Embryonic facial prominence (tissue), 1 donor: ENCODE measurements around the gene INTS1.

Experiments
- DNase-seq: peaks from one replicate; pipeline ENCODE4 v3.0.0-alpha.2; 2016; ENCODE audit errors: extremely low spot score

Gene INTS1

DNA sequence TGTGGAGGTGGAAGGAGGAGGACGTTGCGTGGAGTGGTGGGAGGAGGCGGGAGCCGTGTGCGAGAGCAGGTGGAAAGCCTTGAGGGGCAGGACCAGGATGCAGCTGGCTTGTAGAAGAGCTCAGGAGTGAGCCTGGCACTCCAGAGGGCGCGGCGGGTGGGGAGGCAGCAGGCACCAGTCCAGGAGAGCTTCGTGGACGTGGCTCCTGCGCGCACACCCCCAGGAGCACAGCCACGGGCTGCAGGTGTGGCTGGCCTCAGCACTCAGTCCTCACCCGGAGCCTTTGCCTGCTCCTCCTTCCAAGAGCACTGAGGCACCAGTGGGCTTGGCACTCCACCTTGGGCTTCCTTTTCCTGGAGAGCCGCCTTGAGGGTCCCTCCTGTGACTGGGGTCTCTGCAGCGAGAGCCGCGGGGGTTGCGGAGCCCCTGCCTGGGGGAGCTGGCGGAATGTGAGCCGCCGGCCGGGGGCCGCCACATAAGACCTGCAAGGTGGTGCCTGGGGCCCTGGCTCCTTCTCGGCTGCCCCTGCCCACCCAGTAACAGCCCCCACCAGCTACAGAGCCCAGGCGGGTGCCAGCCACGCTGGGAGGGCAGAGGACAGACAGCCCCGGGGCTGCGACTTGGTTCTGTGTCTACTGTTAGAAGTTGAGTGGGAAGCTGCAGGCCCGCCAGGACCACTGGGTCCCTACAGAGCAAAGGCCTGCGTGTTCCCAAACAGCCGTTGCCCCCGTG is 37.4 kb upstream of the INTS1 start:
- no peak for DNase-seq

DNA sequence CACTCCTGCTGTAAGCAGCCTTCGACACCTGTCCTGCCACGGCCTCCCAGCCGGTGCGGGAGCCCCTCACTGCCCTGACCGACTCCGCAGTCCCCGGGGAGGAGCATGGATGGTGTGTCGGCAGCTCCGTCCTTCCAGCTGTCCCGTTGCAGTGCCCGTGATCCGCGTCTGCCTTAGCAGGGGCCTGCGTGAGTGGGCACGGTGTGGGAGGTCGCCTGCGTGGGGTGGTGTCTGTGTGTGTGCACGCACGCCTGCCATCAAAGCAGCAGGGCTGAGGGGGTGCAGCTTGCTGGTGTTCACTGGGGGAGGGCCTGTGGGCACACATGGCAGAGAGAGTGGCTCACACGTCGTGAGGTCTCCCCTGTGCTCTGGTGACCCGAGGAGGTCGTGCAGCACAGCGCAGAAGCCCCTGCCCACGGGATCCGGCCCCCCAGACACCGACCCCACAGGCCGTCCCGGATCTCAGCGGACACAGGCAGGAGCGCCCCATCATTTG is 36.6 kb upstream of the INTS1 start:
- DNase-seq, result no peak

DNA sequence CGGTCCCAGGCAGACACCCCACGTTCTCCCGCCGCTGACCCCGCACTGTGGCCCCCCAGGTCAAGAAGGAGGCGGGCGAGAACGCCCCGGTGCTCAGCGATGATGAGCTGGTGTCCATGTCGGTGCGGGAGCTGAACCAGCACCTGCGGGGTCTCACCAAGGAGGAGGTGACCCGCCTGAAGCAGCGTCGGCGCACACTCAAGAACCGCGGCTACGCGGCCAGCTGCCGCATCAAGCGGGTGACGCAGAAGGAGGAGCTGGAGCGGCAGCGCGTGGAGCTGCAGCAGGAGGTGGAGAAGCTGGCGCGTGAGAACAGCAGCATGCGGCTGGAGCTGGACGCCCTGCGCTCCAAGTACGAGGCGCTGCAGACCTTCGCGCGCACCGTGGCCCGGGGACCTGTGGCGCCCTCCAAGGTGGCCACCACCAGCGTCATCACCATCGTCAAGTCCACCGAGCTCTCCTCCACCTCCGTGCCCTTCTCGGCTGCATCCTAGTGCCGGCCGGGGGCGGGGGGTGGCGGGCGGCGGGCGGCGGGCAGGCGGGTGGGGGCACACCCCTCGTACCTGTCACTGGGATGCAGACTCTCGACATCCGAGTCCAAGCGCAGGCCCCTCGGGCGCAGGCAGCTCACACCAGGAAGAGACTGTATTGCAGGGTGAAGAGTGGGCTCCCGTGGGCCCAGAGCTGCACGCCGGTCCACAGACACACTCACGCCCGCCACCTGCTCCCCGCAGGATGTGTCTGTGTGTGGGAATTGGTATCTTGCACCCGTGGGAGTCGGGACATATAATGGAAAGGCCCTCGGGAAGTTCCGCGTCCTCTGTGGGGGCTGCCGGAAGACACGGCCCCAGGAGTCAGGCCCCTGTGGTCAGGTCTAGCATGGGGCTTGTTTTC is 35.9 kb upstream of the INTS1 start:
- no peak for DNase-seq

DNA sequence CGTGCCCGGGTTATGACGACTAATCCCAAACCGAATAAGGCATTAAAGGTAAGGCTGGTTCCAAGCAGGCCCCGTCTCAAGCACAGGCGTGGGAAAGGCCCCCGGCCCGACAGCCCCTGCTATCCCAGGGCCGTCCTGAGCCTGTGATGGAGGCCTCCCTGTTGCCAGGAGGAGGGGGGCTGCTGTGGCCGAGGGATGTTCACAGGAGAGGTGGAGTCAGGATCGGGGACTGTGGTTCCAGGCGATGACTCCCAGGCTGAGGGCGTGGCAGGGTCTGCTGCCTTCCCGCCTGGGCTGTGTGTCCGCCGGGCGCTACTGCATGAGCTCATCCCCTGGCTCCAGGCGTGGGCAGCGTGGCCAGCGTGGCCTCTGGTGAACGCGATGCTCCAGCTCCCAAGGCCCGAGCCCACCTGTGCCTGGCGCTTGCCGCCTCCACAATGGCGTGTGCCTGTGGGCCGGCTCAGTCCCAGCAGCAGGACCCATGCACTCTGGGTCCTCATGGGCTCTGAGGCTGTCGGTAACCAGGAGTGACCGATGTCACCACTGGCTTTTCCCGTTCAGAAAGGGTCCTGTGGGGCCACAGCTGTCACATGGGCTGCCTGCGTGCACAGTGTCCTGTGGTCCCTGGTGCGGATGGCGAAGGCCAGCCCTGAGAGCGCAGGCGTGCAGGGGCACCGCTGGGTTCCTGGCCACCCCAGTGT is 35.1 kb upstream of the INTS1 start:
- no peak for DNase-seq

DNA sequence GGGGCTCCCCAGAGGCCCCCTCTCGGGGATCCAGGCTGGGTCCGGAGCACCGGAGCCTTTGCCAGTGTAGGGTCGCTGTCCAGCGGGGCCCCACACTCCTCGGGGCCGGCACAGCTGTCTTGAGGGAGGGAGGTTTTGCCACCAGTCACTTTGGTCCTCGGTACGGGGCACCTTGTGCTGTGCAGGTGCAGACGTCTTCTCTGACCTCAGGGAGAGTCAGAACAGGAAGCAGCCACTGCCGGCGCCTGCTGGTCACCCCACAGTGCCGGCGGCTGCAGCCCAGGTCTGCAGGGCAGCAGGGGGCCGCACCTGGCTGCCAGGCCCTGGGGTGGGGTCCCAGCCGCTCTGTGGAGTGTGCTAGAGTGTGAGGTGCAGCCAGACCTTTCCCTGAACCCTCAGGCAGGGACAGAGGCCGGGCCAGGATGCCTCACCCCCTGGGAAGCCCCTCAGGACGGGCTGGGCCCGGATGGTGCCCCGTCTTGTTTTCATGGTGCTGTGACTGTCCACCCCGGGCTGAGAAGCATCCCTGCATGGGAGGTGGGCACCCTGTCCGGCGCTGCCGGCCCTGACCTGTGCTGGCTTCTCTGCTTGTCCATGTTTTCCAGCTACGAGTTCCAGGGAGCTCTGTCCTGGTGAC is 34.5 kb upstream of the INTS1 start:
- no peak for DNase-seq

DNA sequence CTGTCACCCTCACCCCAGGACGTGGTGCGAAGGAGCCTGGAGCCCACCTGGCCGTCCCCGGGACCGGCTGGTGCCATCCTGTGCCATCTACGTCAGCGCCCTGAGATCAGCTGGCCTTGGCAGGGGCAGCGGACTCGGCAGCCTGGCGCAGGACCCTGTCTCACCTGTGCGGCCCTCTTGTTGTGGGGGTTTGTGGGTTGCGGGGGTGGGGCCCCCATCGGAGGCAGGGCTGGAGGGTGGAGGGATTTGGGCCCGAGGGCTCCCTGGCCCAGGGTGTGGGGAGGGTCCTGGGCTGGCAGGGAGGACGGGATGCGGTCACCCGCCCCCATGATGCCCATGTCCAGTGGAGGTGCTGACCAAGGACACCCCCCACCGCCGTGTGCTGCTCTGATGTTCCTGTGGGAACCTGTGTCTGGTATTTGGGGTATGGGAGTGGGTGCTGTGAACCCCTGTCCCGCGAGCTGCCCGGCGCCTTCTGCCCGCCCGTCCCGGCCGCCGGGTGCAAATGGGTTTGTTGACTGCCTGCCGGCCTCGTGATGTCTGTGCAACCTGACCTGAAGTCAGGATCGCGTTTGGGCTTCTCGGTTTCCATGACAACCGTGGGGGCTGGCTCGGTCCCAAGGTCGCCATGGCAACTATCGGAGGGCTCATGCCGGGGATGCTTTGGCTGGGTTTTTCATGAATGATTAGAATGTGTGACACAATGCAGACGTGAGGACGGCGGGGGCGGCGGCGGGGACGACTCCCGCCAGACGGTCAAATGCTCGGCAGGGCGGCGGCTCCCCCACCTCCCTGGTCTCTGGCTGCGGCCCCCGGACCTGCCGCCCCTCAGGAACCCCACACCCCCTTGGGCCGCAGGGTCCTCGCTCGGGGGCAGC is 33.6 kb upstream of the INTS1 start:
- DNase-seq, result peak; percentile 75

DNA sequence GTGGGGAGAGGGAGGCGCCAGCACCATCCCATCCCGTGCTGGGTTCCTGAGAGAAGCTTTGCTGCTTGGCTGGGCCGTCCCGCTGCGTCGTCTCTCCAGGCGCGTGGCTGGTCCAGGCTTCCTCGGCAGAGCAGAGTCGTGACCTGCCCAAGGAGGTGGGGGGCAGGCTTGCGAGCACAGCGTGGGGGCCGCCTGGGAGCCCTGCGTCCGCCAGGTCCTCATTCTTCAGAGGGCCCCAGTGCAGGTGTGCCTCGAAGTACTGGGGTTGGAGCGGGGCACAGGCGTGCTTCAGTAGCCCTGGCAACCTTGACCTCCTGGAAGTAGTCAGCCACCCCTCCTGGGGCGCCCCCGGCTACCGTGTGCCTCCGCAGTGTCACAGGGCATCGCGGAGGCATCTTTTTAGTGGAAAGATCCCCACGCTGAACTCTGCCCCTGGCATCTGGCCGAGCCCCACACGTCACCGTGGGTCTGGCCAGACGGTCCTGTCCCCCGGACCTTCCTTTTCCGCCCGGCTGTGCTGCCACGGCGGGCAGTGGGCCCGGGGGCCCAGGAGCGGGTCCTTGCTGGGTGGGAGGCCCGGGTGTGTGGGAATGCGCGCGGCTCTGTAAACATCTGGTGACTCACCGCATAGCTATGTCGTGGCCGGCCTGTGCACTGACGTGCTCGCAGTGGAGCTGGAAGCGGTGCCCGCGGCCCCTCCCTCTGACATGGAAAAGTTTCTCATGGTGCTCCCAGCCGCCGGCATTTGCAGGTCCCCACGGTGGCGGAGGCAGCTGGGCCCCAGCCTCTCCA is 32.8 kb upstream of the INTS1 start:
- DNase-seq, result peak; percentile 91

DNA sequence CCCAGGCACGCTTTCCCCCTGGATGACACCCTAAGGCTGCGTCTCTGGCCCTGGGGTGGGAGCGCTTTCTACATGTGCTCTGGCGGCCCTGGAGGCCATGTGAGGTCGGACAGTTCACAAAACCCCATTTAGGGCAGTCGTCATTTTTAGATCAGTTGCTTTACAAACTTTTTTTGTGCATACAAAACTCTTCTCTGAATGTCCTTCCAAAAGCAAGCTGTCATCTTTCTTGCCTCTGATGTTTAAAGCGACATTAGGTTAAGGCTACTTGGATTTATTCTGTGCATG is 32.2 kb upstream of the INTS1 start:
- DNase-seq, result no peak

DNA sequence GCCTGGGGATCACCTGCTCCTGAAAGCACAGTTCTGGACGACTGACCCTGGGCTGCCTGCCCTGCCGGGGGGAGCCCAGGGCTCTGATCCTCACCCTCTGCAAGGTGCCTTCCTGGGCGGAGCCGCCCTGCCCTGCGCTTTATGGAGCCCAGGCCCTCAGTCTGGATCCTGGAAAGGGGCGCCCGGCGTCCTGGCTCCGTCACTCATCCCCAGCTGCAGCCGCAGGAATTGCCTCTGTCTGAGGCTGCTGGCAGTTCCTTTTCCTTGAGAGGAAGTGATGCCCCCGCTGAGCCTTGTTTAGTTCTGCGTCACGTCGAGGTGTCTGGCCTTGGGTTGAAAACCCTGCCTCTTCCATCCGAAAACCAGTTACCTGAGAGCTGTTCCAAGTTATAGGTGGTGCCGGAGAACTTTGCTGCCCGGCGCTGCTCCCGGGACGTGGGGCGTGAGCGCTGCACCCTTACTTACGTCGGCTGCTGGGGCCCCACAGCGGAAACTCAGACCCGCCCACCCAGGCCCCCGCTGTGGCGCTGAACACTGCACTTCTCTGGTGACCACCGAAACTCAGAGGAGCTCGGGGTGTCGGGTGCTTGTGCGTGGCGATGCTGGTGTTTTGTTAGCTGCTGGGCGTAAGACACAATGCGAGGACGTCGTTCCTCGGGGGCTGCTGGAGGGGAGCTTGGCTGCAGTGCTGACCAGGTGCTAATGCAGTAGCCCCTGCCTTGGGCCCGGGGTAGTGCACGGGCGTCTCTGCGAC is 31.7 kb upstream of the INTS1 start:
- no peak for DNase-seq

DNA sequence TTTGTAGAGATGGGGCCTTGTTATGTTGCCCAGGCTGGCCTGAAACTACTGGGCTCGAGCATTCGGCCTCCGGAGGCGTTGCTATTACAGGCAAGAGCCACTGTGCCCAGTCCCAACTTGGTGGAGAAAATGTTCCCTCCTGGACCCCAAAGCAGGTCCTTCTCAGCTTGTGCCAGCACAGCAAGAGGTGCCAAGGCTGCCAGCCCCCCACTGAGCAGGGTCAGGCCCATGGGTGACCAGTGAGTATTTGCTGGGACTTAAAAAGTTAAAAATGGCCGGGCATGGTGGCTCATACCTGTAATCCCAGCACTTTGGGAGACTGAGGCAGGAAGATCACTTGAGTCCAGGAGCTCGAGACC is 30.9 kb upstream of the INTS1 start:
- DNase-seq, result no peak

DNA sequence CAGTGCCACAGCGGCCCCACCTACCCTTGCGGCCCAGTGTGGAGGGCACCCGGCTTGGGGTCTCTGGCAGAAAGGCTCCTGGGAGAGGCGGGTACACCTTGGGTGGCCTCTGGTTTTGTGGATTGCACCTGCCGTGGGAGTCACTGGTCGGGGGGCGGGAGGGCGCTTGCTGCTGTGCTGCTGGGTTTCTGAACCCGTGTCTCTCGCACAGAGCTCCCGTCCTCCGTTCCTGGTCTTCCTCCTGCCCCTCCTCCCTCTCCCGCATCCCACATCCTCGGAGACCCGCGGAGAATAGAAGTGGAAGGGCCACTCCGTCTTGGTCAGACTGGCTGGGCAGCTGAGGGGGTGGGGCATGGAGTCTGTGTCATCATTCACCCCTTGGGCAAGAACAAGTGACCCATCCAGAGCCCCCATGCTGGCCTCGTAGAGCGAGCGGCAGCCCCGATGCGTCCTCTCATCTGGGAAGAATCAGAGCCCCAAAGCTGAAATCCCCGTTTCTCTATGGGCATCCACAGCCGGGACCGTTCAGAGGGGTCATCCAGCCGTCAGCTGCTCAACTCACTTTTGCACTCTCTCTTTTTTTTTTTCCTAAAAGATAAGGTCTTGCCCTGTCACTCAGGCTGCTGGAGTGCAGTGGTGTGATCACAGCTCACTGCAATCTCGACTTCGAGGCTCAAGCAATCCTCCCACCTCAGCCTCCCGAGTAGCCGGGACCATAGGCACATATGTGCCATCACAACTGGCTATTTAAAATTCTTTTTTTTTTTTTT is 30.3 kb upstream of the INTS1 start:
- no peak for DNase-seq

DNA sequence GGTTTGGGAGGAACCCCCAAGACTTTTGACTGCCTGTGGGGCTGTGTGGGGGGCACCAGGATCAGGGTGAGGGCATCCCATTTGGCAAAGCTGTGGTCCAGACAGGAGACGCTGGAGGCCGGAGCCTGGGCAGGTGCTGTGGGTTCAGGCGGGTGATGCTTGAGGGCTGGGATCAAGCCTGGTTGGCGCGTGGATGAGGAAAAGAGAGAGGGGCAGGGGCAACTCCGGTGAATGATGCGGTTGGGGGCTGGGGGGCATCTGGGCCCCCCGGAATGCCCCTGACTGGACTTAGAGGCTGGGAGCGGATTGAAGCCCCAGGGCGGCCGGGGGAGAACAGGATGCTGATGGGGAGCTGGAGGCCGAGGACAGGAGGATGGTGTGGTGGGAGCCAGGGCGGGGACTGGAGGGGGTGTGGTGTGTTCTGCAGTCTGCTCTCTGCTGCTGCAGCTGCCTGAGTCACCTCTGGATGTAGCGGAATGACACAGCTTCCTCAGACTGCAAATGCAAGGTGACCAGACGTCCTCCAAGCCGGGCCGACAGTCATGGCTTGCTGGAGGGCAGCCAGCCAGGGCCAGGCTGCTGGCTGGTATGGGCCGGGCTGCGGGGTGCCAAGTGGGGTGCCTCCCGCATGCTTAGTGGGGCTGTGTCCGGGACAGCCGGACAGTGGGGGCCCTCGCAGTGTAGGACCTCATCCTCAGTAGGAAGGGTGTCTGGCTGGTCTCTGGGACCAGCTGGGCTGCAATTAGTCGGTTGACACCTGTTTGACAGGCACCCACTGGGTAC is 29.5 kb upstream of the INTS1 start:
- DNase-seq, result no peak

DNA sequence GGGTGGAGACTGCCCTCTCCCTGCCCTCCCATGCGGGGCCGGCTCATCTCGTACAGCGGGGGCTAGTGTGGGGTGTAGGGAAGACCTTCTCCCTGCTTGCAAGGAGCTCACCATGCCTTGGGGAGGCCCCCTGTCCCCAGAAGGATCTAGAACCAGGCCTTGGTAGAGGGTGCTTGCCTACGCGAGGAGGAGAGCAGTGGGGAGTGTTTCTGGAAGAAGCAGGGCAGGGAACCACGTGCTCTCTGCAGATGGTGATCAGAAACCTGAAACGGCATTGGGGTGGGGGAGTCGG is 29.0 kb upstream of the INTS1 start:
- no peak for DNase-seq

DNA sequence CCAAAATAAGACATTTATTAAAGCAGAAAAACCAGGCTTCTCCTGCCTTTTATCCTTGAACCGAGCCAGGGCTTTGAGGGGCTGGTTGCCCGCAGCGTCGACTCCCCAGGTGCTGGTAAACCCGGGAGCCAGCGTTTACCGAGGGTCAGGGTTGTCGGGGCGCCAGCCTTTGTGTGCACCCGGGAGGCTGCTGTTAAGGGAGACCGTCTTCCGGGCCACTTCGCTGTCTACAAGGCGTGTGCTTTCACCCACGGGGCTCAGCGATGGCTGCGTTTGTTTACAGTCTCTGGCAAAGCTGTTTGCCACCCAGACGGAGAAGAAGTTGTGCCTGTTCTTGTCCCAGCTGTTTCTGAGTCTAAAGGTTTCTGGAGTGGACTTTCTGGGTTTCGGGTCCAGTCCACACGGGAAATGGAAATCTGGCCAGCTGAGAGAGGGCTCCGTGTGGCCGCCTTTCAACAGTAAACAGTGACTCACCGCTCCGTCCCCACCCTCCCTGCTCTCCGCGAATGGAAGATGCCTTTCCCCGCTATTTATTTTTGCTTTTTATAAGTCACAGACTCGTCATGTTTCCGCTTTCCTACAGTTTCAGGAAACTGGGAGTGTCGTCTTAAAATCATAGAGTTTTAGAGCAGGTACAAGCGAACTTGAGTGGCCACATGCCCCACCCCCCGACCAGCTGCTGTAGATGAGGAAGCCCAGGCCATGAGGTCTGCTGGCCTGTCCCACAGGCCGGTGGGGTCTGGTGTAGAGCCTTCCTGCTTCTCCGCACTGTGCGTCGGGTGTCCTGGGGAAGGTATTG is 28.5 kb upstream of the INTS1 start:
- DNase-seq, result no peak

DNA sequence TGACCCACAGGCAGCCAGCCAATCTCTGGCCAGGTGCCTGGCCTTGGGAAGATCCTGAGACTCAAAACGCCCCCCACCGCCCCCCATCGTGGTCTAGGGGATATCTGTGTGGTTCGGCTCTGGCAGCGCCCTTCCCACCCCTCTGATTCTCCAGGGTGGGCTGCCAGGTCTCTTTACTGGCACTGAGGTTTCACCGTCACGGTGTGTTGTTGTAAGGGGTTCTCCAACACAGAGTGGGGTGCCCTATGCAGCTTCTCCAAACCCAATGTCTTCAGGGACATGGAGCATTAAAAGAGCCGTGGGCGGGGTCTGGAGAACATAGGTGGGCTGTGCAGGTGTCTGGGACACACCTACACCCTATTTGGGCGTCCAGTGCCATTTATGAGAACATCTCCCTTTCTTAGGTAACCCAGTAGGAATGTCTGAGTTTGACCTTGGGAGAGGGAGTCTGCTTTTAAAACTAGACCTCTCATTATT is 27.8 kb upstream of the INTS1 start:
- DNase-seq, result no peak

DNA sequence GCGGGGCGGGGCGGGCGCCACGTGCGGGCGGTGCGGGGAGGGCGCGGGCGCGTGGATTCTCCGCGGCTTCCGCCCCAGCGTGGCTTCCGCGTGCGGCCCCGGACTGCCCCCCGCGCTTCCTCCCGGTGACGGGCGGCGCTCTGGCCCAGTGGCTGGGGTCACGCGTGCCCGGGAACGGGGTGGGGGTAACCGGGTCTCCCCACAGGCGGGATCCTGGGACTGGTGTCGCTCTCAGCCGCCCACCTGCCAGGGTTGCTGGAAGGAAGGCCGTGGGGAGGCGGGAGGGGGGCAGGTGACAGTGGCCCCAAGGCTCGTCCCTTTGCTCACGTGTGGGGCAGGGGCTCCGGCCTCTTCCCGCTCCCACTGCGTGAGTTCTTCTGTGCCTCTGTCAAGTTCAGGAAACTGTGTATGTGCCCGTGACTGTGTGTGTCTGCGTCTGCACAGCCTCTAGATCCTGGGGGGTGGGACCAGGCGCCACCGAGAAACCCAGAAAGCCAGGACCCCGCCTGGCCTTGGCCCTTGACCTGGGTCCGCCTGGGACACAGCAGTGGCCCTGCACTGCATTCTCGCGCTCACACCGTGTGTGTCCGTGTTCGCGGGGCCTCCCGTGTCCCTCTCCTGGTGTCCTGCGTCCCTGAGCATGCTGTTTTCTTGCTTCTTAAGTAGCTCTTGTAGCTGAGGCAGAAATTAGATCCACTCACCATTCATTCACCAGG is 27.2 kb upstream of the INTS1 start:
- DNase-seq, result no peak

DNA sequence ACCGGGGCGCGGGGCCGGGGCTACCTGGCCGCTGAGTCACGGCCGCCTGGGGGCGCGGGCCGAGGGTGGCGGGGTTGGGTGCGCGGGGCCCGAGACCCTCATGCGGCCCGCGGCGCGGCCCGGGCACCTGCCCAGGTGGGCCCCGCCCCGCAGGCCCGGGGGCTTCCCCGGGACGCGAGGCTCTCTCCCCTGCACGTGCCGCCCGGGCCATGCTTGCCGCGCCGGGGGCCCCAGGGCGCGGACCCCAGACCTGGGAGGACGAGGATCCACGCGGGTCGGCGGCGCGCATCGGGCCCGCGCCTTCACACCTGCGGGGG is 26.7 kb upstream of the INTS1 start:
- no peak for DNase-seq
